ENCODE data around the gene HJURP.

- TF ChIP-seq POLR2AphosphoS5 (IDR thresholded peaks at IDR 0.05; ENCODE audit: low read depth, low read length) (no peak), CTCF (IDR thresholded peaks at IDR 0.05) (no peak), TAF1 (IDR thresholded peaks at IDR 0.05; ENCODE audit: borderline replicate concordance, low read depth, low read length) (no peak), USF1 (IDR thresholded peaks at IDR 0.05; ENCODE audit: borderline replicate concordance, low read depth) (no peak), SMC3 (IDR thresholded peaks at IDR 0.05; ENCODE audit: low read depth, low read length) (no peak), EZH2phosphoT487 (IDR thresholded peaks at IDR 0.05; ENCODE audit: borderline replicate concordance, low read depth) (no peak), RAD21 (IDR thresholded peaks at IDR 0.05; ENCODE audit: low read length) (no peak), NRF1 (IDR thresholded peaks at IDR 0.05; ENCODE audit: low read depth, low read length) (no peak), EP300 (IDR thresholded peaks at IDR 0.05; ENCODE audit: borderline replicate concordance in 1 of 2, low read depth in 1 of 2, low read length in 1 of 2) (no peak), TEAD4 (IDR thresholded peaks at IDR 0.05; ENCODE audit: borderline replicate concordance, insufficient read depth) (no peak), YY1 (IDR thresholded peaks at IDR 0.05; ENCODE audit: low read depth) (no peak), MXI1 (IDR thresholded peaks at IDR 0.05; ENCODE audit: low read depth, low read length) (no peak), ZBTB33 (IDR thresholded peaks at IDR 0.05; ENCODE audit: borderline replicate concordance, low read depth) (no peak), MAX (IDR thresholded peaks at IDR 0.05; ENCODE audit: low read depth) (no peak)
These were observed 8.0 kb upstream of the HJURP start for GRCh38 chr2:233862261-233862768.

Measured in SK-N-SH (cell line).